HG03135 (cell line): Measurements from ENCODE around the gene GARIN3.
"Not testable (repeated sequence)": the region's sequence is repeated elsewhere in the genome, so short reads cannot be mapped to it uniquely, and the experiment has no call there.

Experiments
- ATAC-seq: cut with Tn5 transposase; IDR thresholded peaks from one replicate; pipeline ENCODE4 v1.9.1; 2021; ENCODE audit warnings: mild to moderate bottlenecking, moderate library complexity; ENCODE audit not compliant: unreplicated experiment

GARIN3 gene

GRCh38 chr5:157166214-157167213, at the start of gene GARIN3:
GARIN3 (minus strand) TSS chr5:157166264; CDS start chr5:157166168, 96 bp downstream.
- ATAC-seq: no peak

GRCh38 chr5:157215514-157216167, 49.6 kb upstream of the GARIN3 start:
- peak; percentile 29 for ATAC-seq

- peak; percentile 37 for ATAC-seq
These were observed 48.9 kb upstream of the GARIN3 start for GRCh38 chr5:157214861-157215513.

GRCh38 chr5:157214415-157214814, 48.4 kb upstream of the GARIN3 start:
- ATAC-seq: no peak

DNA sequence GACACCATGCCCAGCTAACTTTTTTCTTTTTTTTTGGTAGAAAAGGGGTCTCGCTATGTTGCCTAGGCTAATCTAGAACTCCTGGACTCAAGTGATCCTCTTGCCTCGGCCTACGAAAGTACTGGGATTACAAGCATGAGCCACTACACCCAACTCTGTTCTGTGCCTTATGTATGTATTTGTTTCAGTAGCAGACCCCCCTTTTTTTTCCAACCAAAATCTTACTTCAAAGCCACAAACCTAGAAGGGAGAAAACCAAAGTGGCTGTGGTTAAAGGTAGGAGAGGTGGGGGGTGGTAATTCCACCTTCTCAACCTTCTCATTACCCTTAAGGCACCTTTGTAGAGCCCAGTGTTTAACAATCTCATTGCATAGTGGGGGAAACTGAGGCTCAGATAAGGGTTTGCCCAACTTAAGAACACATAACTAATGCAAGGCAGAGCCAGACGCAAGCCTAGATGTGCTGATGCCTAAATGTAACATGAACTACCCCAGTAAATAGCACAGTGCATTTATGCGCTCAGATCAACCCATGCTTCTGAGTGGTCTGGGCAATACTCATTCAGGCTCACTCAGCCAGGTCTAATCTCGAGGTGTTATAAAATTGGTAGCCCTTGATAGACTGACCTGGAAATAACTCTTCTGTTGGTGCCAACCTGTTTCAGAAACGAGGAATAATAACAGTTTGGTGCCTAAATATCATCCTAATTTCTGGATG, 47.6 kb upstream of the GARIN3 start:
- ATAC-seq: no peak

DNA sequence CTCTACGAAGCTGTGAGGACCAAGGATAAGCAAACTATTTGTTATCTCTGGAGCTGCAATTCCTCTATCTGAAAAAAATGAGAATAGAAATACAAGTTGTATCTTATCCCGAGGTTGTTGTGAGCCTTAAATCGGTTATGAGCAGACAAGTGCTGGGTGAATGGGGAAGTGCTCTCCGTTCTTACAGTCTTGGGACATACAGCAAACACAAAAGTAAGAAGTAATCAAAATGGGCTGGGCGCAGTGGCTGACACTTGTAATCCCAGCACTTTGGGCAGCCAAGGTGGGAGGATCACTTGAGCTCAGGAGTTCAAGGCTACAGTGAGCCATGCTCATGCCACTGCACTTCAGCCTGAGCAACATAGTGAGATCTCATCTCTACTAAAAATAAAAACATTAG, 46.2 kb upstream of the GARIN3 start:
- ATAC-seq: no peak

GRCh38 chr5:157210652-157211051, 44.6 kb upstream of the GARIN3 start:
- ATAC-seq: not testable (repeated sequence)

DNA sequence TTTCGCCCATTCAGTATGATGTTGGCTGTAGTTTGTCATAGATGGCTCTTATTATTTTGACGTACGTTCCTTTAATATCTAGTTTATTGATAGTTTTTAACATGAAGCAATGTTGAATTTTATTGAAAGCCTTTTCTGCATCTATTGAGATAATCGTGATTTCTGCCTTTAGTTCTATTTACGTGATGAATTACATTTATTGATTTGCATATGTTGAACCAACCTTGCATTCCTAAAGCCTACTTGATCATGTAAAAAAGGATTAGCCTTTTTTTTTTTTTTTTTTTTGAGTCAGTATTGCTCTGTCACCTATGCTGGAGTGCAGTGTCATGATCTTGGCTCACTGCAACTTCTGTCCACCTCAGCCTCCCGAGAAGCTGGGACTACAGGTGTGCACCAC, 39.6 kb upstream of the GARIN3 start:
- no peak for ATAC-seq

DNA sequence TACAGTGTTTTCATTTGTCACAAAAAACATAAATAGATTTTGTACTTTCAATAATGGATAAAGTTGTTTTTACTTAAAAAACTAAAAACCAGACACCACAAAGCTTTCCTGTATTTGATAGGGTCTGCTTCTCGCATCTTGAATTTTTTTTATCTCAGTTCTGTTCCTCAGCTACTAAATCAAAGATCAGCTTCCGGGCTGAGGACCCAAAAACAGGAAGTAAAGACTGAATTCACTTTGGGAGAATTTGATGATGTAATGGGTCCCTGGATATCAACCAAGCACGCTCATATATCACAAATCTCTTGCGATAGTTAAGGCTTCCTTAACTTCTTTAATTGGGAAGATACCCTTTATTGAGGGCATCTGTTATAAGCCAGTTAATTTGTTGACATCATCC, 38.7 kb upstream of the GARIN3 start:
- no peak for ATAC-seq

DNA sequence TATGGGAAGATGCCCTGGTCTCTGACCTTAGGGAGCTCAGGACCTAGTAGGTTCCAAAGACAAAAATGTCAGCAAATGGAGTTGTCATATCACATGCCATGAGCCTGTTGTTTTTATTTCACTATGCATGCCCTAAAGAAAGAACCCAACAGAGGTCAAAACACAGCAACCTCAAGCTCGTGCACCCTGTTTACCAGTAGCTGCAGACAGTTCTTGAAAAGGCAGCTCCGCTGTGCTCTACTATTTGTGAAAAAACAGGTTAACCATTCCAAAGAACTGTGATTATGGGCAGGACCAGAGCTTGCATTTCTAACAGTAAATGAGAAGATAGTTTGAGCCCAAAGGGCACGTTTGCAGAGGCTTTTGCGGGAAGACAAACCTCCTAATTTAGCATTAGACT, 37.4 kb upstream of the GARIN3 start:
- ATAC-seq: no peak

GRCh38 chr5:157201857-157202256, 35.8 kb upstream of the GARIN3 start:
- ATAC-seq: no peak

DNA sequence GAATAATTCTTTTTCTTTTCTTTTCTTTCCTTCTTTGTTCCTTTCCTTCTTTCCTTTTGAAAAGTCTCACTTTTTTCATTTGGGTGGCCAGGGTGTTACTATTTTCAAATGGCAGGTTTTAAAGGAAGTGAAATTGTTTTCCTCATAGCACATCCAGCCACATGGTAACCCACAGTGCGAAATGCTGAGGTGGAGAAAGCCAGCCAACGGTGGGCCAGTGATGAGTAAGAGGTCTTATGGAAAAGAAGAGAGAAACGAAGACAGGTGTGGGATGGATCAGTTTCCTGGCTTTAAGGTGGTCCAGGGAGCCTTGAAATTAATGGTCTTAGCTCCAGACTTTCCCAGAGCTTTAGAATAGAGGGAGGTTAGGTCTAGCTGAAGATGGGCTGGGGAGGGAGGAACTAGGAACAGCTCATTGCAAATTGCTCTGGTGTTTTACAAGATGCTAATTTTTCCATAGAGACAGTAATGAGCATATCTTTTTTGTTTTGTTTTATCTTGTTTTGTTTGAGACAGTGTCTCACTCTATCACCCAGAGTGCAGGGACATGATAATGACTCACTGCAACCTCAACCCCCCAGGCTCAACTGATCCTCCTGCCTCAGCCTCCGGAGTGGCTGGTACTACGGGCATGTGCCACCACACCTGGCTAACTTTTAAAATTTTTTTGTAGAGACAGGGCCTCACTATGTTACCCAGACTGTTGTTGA, 32.4 kb upstream of the GARIN3 start:
- ATAC-seq: no peak

DNA sequence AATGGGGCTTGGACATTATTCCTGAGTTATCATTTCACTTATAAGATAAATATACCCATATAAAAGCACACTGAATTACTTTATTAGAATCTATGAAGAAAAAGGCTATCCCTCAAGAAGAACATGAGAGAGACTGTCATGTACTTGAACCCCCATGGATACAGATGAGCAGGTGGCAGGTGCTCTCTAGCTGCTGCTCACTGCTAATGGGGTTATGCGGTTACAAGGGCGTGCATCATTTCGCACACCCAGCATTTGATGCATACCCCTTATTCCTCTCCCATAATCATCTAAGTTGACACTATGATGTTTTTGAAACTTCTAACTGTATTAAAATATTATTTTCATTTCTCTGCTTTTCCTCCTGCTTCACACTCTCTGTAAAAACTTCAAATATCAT, 31.0 kb upstream of the GARIN3 start:
- ATAC-seq: no peak

DNA sequence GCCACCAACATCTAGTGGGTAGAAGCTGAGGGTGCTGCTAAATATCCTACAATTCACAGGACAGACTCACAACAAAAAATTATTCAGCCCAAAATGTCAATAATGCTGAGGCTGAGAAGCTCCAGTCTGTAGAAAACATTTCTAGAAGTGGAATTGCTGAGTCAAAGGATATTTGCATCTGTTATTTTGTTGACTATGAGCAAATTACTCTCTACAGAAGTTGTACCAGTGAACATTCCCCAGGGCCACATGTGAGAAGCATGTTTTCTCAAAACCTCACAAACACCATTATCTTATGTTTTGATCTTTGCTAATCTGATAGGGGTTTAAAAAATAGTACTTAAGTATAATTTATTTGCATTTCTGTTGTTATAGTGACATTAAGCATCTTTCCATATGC, 30.0 kb upstream of the GARIN3 start:
- no peak for ATAC-seq

GRCh38 chr5:157193699-157194424, 27.8 kb upstream of the GARIN3 start:
- no peak for ATAC-seq

DNA sequence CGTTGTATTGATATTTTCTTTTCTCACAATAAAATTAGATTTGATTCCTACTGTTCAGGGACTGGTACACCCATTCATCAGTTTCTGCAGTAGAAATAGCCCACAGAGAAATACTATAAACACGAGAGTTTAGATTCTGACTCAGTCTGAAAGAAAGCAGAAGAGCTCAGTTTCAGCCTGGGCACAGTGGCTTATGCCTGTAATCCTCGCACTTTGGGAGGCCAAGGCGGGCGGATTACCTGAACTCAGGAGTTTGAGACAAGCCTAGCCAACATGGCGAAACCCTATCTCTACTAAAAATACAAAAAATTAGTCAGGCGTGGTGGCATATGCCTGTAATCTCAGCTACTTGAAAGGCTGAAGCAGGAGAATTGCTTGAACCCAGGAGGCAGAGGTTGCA, 23.2 kb upstream of the GARIN3 start:
- ATAC-seq: no peak

- ATAC-seq: no peak
These were observed 22.2 kb upstream of the GARIN3 start for GRCh38 chr5:157188270-157188669.

GRCh38 chr5:157187046-157187754, 21.1 kb upstream of the GARIN3 start:
- no peak for ATAC-seq
